ENCODE results near the gene BPIFB6. TPM values are rescaled to one million over a fixed set of nuclear protein-coding genes. Genes with fewer than 3 reads are reported as not detected.

BPIFB6 gene
- total and polyA plus RNA-seq, 2 donors (not counting 3 experiments of a cell fraction or from before 2014, with no cell fraction given) = not detected

GRCh38 chr20:33000802-33001466 is 30.5 kb upstream of the BPIFB6 start:
- DNase-seq (ENCODE audit: low read depth, low spot score) (no peak), FAIRE-seq (no peak)
- CTCF ChIA-PET = no interaction called here
- Histone ChIP-seq H3K27me3 (ENCODE audit: control insufficient read depth in 2 of 2, insufficient read depth in 2 of 2, low read length in 2 of 2) (no peaks in the 10 kb centered on the region), H3K79me2 (ENCODE audit: control insufficient read depth, insufficient read depth, low read length) (no peaks in the 10 kb centered on the region), H3K9ac (replicated peaks; ENCODE audit: extremely low read depth, insufficient read depth, low read length) (no peak overlapping the region), H2AFZ (ENCODE audit: low read depth, low read length) (no peak overlapping the region), H3K4me2 (ENCODE audit: insufficient read depth, low read length) (no peak overlapping the region), H3K4me3 (replicated peaks in 1 of 3; ENCODE audit: insufficient read depth in 1 of 3, low read depth in 1 of 3, low read length in 3 of 3) (no peak overlapping the region), H3K9me3 (replicated peaks; ENCODE audit: control insufficient read depth, insufficient read depth, low read length) (no peaks in the 10 kb centered on the region), H3K9me1 (replicated peaks; ENCODE audit: control insufficient read depth, extremely low read depth, insufficient read depth, low read length) (no peaks in the 10 kb centered on the region), H3K4me1 (ENCODE audit: control insufficient read depth, extremely low read depth, insufficient read depth, low read length) (no peaks in the 10 kb centered on the region), H3K27ac (ENCODE audit: insufficient read depth, low read depth, low read length) (no peak overlapping the region), H3K36me3 (ENCODE audit: control insufficient read depth in 2 of 2, extremely low read depth in 1 of 2, insufficient read depth in 2 of 2, low read length in 2 of 2) (no peaks in the 10 kb centered on the region), H4K20me1 (replicated peaks; ENCODE audit: control insufficient read depth, extremely low read depth, insufficient read depth, low read length) (no peaks in the 10 kb centered on the region)
- intact Hi-C loops (cut with micrococcal nuclease) (no loop called here), dilution Hi-C loops (cut with MboI; ENCODE audit: extremely low pct_ligation_motif_present, low sequenced_read_pairs) (no loop called here)
- no TSS peak for BruUV-seq (replicated peaks)
- POLR2A ChIA-PET = no interaction called here
- no peak for TF ChIP-seq CTCF (IDR thresholded peaks at IDR 0.05; ENCODE audit: extremely low read depth in 1 of 2, insufficient read depth in 1 of 2, low read depth in 1 of 2, low read length in 2 of 2)

GRCh38 chr20:33002087-33002808 is 29.2 kb upstream of the BPIFB6 start:
- H2AFZ ChIP-seq (ENCODE audit: low read depth, low read length) = no peak overlapping the region
- intact Hi-C loops (cut with micrococcal nuclease) = no loop called here
- FAIRE-seq (no peak), DNase-seq (ENCODE audit: low read depth, low spot score) (no peak)
- no peaks in the 10 kb centered on the region for H3K4me1 ChIP-seq (ENCODE audit: control insufficient read depth, extremely low read depth, insufficient read depth, low read length)
- BruUV-seq (replicated peaks) = no TSS peak
- no peak overlapping the region for H3K27ac ChIP-seq (ENCODE audit: insufficient read depth, low read depth, low read length)
- CTCF ChIA-PET = interaction anchor here (1.4 kb wide), 1 partner anchor 100 kb away, joined by 5 read pairs; no protein-coding TSS in a partner anchor
- TF ChIP-seq JUN (IDR thresholded peaks at IDR 0.05; ENCODE audit: borderline replicate concordance, insufficient read depth, insufficient read length, low read depth) (no peak), MAX (IDR thresholded peaks at IDR 0.05; ENCODE audit: insufficient read depth, insufficient read length) (no peak), CTCF (IDR thresholded peaks at IDR 0.05; ENCODE audit: extremely low read depth in 1 of 2, insufficient read depth in 1 of 2, low read depth in 1 of 2, low read length in 2 of 2) (no peak), EZH2 (IDR thresholded peaks at IDR 0.05; ENCODE audit: borderline replicate concordance, low read depth, low read length, severe bottlenecking) (no peak), POLR2A (IDR thresholded peaks at IDR 0.05; ENCODE audit: low read depth, low read length) (no peak), FOS (IDR thresholded peaks at IDR 0.05; ENCODE audit: borderline replicate concordance, insufficient read depth, low read length) (no peak), GATA2 (IDR thresholded peaks at IDR 0.05; ENCODE audit: insufficient read depth, insufficient read length, low read depth, low read length) (no peak), MYC (IDR thresholded peaks at IDR 0.05; ENCODE audit: low read depth, low read length) (no peak)
- no peak overlapping the region for H3K4me2 ChIP-seq (ENCODE audit: insufficient read depth, low read length)
- H3K79me2 ChIP-seq (ENCODE audit: control insufficient read depth, insufficient read depth, low read length) = no peaks in the 10 kb centered on the region
- H3K9ac ChIP-seq (replicated peaks; ENCODE audit: extremely low read depth, insufficient read depth, low read length) = no peak overlapping the region
- no peaks in the 10 kb centered on the region for H3K36me3 ChIP-seq (ENCODE audit: control insufficient read depth in 2 of 2, extremely low read depth in 1 of 2, insufficient read depth in 2 of 2, low read length in 2 of 2)
- dilution Hi-C loops (cut with MboI; ENCODE audit: extremely low pct_ligation_motif_present, low sequenced_read_pairs) = no loop called here
- no peaks in the 10 kb centered on the region for H4K20me1 ChIP-seq (replicated peaks; ENCODE audit: control insufficient read depth, extremely low read depth, insufficient read depth, low read length)
- no peak overlapping the region for H3K4me3 ChIP-seq (replicated peaks in 1 of 3; ENCODE audit: insufficient read depth in 1 of 3, low read depth in 1 of 3, low read length in 3 of 3)
- H3K27me3 ChIP-seq (ENCODE audit: control insufficient read depth in 2 of 2, insufficient read depth in 2 of 2, low read length in 2 of 2) = no peaks in the 10 kb centered on the region
- H3K9me1 ChIP-seq (replicated peaks; ENCODE audit: control insufficient read depth, extremely low read depth, insufficient read depth, low read length) = no peaks in the 10 kb centered on the region
- POLR2A ChIA-PET = no interaction called here
- no peaks in the 10 kb centered on the region for H3K9me3 ChIP-seq (replicated peaks; ENCODE audit: control insufficient read depth, insufficient read depth, low read length)

All from endothelial cell of umbilical vein (primary cell).